Measurements from ENCODE around the gene MYRFL.
"Not testable (repeated sequence)": the region's sequence is repeated elsewhere in the genome, so short reads cannot be mapped to it uniquely, and the experiment has no call there.

MYRFL gene

GRCh38 chr12:69844416-69844815 is 19.4 kb downstream of the MYRFL start:
- DNase-seq: no peak

DNA sequence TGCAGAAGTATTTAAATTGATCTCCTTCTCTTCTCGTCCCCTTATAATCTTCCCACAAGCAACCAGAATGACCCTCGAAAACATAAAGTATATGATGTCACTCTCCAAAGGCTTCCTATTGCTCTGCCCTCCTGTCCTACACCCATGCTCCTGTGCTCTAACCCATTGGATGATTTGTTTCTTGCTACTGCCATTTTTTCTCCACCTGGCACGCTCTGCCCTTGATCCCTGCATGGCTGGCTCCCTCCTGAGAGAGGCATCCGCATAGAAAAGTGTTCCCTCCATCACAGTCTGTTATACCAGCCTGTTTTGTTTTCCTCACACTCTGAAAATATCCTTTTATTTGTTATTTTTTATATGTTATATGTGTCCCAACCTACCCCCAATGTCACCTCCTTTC is 19.8 kb downstream of the MYRFL start:
- DNase-seq: no peak

GRCh38 chr12:69846976-69847375 is 21.9 kb downstream of the MYRFL start:
- DNase-seq: no peak

DNA sequence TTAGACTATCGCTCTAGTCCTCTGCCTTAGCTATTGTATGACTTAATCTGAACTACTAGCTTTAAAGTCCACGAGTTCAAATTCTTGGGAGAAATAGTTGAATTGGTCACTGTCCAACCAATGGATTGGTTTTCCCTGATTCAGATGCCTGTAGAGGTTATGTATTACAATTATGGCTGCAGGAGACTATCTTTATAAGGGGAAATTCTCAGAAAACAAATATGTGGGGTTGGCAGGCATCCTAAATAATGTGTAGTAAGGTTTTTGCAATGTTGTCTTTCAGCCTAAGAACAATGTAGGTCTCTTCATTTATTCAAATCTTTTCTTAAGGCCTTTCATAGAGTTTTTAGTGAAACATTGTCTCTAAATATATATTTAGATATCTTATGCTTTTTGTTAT is 26.9 kb downstream of the MYRFL start:
- DNase-seq: no peak

- not testable (repeated sequence) for DNase-seq
Observed at GRCh38 chr12:69853176-69853961, 28.3 kb downstream of the MYRFL start.

DNA sequence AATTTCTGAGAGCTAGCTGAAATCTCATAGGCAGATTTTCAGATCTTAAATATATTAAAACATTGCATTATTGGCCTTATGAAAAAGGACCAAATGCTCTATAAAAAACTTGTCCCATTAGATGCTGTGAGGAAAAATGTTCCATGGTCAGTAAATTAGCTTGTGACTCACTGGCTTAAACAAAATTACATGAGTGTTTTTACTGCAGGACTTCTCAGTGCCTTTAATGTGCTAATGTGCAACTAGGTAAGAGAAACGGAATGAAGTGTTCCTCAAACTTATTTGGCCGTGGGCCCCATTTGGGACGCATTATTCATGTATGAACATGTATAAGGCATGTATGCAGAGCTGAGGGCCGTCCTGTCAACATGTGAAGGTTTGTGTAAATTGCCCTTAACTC is 41.7 kb downstream of the MYRFL start:
- DNase-seq: no peak

GRCh38 chr12:69868695-69869094 is 43.7 kb downstream of the MYRFL start:
- DNase-seq: no peak

GRCh38 chr12:69872804-69873203 is 47.8 kb downstream of the MYRFL start:
- DNase-seq: no peak

DNA sequence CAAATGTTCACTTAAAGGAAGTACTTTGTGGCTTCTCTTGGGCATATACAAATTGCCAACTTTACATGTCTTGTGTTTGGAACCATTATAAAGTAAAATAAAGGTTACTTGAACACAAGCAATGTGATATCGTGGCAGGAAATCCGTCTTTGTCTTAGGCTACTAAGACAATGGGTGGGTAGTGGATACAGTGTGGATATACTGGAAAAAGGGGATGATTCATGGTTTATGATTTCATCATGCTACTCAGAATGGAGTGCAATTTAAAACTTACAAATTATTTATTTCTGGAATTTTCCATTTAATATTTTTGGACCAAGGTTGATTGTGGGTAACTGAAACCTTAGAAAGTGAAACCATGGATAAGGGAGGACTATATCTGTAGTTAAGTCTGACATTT is 48.4 kb downstream of the MYRFL start:
- DNase-seq: no peak

DNA sequence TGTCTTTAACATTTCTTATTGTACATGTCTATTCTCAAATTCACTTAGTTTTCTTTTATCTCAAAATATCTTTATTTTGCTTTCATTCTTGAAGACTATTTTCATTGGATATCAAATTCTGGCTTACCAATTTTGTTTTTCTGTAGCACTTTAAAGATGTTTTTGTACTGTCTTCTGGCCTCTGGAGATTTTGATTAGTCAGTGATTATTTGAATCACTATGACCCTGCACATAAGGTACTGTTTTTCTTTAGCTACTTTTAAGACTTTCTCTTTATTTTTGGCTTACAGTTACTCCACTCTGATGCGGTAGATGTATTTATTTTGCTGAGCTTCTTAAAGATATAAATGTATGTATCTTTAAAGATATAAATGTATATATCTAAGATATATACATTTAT is 49.6 kb downstream of the MYRFL start:
- no peak for DNase-seq

- DNase-seq: no peak
Observed at GRCh38 chr12:69875416-69875935, 50.4 kb downstream of the MYRFL start.

GRCh38 chr12:69879007-69879960 is 54.3 kb downstream of the MYRFL start:
- peak; percentile 72 to 85 (median 82) for DNase-seq

- DNase-seq: no peak
Observed at GRCh38 chr12:69880571-69880970, 55.5 kb downstream of the MYRFL start.

GRCh38 chr12:69881771-69882170 is 56.7 kb downstream of the MYRFL start:
- DNase-seq: no peak

DNA sequence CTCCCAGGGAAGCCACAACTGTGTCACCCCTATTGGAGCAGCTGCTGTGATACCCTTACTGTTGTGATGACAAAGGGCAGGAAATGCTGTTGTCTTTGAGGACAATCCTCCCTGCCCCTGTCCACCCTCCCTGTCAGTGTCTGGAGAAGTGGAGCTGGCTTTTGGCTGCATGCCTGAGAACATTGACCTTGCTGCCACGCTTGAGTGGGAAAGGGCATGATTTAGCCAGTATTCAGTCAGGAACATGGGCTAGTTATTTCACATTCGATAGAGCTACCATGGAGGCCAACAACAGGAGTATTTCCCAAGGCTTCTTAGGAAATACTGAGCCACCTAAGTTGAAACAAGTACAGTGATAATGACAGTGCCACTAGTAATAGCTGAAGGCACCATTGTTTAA is 59.4 kb downstream of the MYRFL start:
- no peak for DNase-seq

DNA sequence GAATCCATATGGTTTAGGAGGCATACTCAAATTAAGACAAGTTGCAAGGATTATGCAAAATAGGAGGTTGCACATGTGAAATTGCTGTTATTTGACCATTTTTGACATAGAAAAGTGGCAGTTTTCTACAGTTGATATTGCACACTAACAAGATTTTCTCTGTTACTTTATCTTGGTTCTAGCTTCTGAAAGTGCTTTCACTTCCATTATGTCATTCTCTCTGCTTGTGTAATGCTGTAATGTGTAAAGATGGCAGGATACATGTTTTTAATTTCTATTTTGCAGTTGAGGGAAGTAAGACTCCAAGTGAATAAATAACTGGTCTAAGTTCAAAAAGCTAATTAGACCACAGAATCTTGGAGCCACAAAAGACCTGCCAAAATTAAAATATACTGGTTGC is 60.6 kb downstream of the MYRFL start:
- peak in 2 of 4 experiments; percentile 19 to 29 for DNase-seq

DNA sequence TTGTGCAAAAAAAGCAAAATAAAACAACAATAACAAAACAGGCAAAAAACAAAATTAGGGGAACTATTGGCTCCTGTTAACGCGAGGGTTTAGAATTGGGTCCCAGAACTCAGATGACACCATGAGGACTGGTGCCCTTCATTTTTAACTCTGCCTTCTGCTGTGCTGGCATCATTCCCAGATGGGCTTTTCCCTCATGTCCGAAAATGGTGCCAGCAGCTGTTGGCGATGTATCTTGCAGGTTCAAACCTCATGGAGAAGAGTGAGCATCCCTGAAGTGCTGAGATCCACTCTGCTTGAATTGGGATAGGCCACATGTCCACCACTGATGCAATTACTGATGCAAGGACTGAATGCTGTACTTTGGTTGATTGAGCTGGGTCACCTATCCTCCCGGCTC is 61.1 kb downstream of the MYRFL start:
- DNase-seq: no peak

DNA sequence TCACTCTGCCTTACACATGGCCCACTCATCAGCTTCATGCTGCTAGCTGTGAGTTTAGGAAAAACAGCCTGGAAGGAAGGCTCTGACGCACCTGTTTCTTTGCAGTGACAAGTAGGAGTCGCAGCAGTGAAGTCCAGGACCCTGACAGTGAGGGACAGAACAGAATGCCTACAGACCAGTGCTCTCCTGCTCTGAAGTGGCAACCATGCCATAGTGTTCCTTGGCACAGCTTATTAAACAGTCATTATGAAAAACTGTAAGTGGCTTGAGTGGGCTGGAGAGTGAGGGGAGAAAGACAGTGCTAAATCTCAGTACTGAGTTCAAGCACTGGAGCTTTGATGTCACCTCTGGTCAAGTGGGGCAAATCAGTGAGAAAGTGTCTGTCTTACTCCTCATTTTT is 61.7 kb downstream of the MYRFL start:
- DNase-seq: no peak

GRCh38 chr12:69888901-69889300 is 63.9 kb downstream of the MYRFL start:
- no peak for DNase-seq

GRCh38 chr12:69894800-69895383 is 69.9 kb downstream of the MYRFL start:
- DNase-seq: no peak

DNA sequence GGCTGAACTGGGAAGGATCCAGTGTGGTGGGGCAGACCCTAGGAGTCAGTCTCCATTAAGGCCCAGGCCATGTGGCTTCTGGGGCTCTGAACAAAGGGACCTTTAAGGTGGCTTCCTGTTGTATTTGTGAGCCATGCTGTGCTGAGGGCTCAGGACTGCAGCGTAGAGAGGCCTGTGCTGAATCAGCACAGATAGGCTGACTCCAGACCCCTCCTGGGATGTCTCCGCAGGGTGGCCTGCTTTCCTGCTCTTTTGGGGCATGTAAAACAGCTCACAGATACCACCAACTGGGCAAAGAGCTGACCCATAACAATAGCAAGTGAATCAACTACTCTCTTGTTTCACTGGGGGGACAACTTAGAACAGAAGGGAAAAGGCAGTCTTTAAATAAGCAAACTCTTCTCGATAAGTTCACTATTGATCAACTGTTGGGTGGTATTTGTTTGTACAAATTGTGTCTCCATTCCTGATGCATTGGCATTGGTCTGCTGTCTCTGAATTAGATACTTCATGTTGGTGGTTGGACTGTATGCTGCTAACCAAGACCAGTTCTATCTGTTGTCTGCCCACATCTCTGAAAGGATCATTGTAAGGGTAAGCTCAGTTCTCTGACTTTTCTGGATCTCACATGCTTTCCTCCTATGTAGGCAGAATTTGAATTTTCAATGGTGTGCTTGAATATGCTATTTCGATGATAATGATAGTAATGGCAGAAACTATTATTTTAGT is 71.8 kb downstream of the MYRFL start:
- no peak for DNase-seq

GRCh38 chr12:69897744-69898143 is 72.7 kb downstream of the MYRFL start:
- no peak for DNase-seq
